IMR-90 (cell line): Measurements from ENCODE around the gene ERC2. TPM values are rescaled to one million over a fixed set of nuclear protein-coding genes. Genes with fewer than 3 reads are reported as not detected.

Source experiments
- ATAC-seq: fragments of 200-7000 bp; cut with Tn5 transposase; 2 replicates; pipeline ENCODE4 v1.9.1; 2020; ENCODE audit warnings: low read depth, mild to moderate bottlenecking, moderate library complexity
- BruUV-seq: library from RNA; stranded (reverse); fragments of 400-500 nt; replicated peaks from 2 replicates; lab custom pipeline; 2021; lab: Mats Ljungman, UMichigan
- CTCF ChIA-PET: fragments of 300-600 bp; formaldehyde crosslinking; extraction: SDS; loops from one replicate; lab custom pipeline; 2021; ENCODE audit warnings: antibody characterized with exemption; lab: Yijun Ruan, JAX
- POLR2A ChIA-PET: fragments of 300-600 bp; sonication (Branson Sonifier 250); formaldehyde crosslinking; loops from one replicate; lab custom pipeline; 2022; ENCODE audit warnings: antibody characterized with exemption; ENCODE audit not compliant: unreplicated experiment; lab: Charles Lee
- DNase-seq: peaks from one replicate; pipeline ENCODE4 v3.0.0; 2013
- H2AFZ ChIP-seq: replicated peaks from 2 replicates; pipeline ENCODE3; 2013; ENCODE audit warnings: low read length, mild to moderate bottlenecking; ENCODE audit not compliant: poor library complexity
- H2AK5ac ChIP-seq: 2 replicates; pipeline ENCODE4 v1.6.1; 2013; ENCODE audit warnings: low read depth, low read length, inconsistent platforms
- H2AK9ac ChIP-seq: replicated peaks from 2 replicates; pipeline ENCODE3; 2013; ENCODE audit warnings: mild to moderate bottlenecking, low read depth, low read length, moderate library complexity; ENCODE audit not compliant: poor library complexity
- H2BK120ac ChIP-seq: 2 replicates; pipeline ENCODE4 v1.6.1; 2013; ENCODE audit warnings: low read depth, low read length, inconsistent platforms
- H2BK15ac ChIP-seq: 3 replicates; pipeline ENCODE4 v1.6.1; 2013; ENCODE audit warnings: low read depth, low read length, inconsistent platforms
- H2BK20ac ChIP-seq: 2 replicates; pipeline ENCODE4 v1.6.1; 2013; ENCODE audit warnings: low read depth, mild to moderate bottlenecking, inconsistent platforms, low read length, moderate library complexity
- H2BK5ac ChIP-seq: 2 replicates; pipeline ENCODE4 v1.6.1; 2013; ENCODE audit warnings: mild to moderate bottlenecking, low read depth, low read length, inconsistent platforms; ENCODE audit not compliant: poor library complexity, severe bottlenecking
- H3K14ac ChIP-seq: replicated peaks from 2 replicates; pipeline ENCODE4 v1.6.1; 2013; ENCODE audit warnings: low read depth, low read length, inconsistent platforms
- H3K18ac ChIP-seq: 2 replicates; pipeline ENCODE4 v1.6.1; 2013; ENCODE audit warnings: low read depth, low read length, control low read depth
- H3K23ac ChIP-seq: 2 replicates; pipeline ENCODE4 v1.6.1; 2013; ENCODE audit warnings: low read depth, low read length, inconsistent platforms
- H3K27ac ChIP-seq: 2 replicates; pipeline ENCODE4 v1.5.1; 2013; ENCODE audit warnings: mild to moderate bottlenecking, control low read depth, low read length; ENCODE audit not compliant: insufficient read depth
- H3K27me3 ChIP-seq: 2 replicates; pipeline ENCODE4 v1.6.1; 2013; ENCODE audit warnings: low read length; ENCODE audit not compliant: control insufficient read depth, insufficient read depth
- H3K36me3 ChIP-seq: 2 replicates; pipeline ENCODE4 v1.6.1; 2013; ENCODE audit warnings: low read length, mixed read lengths; ENCODE audit not compliant: control insufficient read depth, insufficient read depth
- H3K4ac ChIP-seq: 2 replicates; pipeline ENCODE4 v1.6.1; 2013; ENCODE audit warnings: low read depth, low read length, inconsistent platforms
- H3K4me1 ChIP-seq: 2 replicates; pipeline ENCODE4 v1.6.1; 2013; ENCODE audit warnings: low read length, mixed read lengths; ENCODE audit not compliant: control insufficient read depth, insufficient read depth
- H3K4me2 ChIP-seq: 2 replicates; pipeline ENCODE4 v1.6.1; 2013; ENCODE audit warnings: low read depth, mild to moderate bottlenecking, control low read depth, low read length, moderate library complexity
- H3K4me3 ChIP-seq: 2 replicates; pipeline ENCODE4 v1.5.1; 2013; ENCODE audit warnings: low read depth, mild to moderate bottlenecking, control low read depth, low read length, moderate library complexity; ENCODE audit not compliant: insufficient read depth
- H3K56ac ChIP-seq: 2 replicates; pipeline ENCODE4 v1.6.1; 2013; ENCODE audit warnings: low read length, inconsistent platforms; ENCODE audit not compliant: insufficient read depth; ENCODE audit errors: extremely low read depth
- H3K79me1 ChIP-seq, 2 experiments: 2 replicates each; pipeline ENCODE4 v1.6.1; 2013; ENCODE audit warnings: low read length in 2 of 2, inconsistent platforms in 1 of 2, low read depth in 1 of 2
- H3K9ac ChIP-seq: 2 replicates; pipeline ENCODE4 v1.6.1; 2013; ENCODE audit warnings: low read depth, low read length, control low read depth
- H3K9me1 ChIP-seq: 2 replicates; pipeline ENCODE4 v1.6.1; 2013; ENCODE audit warnings: low read length, inconsistent platforms; ENCODE audit not compliant: insufficient read depth
- H3K9me3 ChIP-seq: 2 replicates; pipeline ENCODE4 v1.6.1; 2013; ENCODE audit warnings: low read length; ENCODE audit not compliant: control insufficient read depth, insufficient read depth
- H4K20me1 ChIP-seq: 2 replicates; pipeline ENCODE4 v1.6.1; 2013; ENCODE audit warnings: low read length, inconsistent platforms; ENCODE audit not compliant: insufficient read depth
- H4K5ac ChIP-seq: 2 replicates; pipeline ENCODE4 v1.6.1; 2013; ENCODE audit warnings: mild to moderate bottlenecking, low read depth, low read length, control low read depth
- H4K8ac ChIP-seq, 2 experiments: 2 replicates each; pipeline ENCODE4 v1.6.1; 2013; ENCODE audit warnings: low read depth in 2 of 2, low read length in 2 of 2, control low read depth in 1 of 2, inconsistent platforms in 1 of 2
- H4K91ac ChIP-seq: 2 replicates; pipeline ENCODE4 v1.6.1; 2013; ENCODE audit warnings: low read depth, low read length, inconsistent platforms; ENCODE audit not compliant: insufficient read depth
- CEBPB ChIP-seq: IDR thresholded peaks from 2 replicates; pipeline ENCODE4 v1.6.1; 2012; ENCODE audit warnings: low read depth, low read length, improper control_type of control experiment
- CHD1 ChIP-seq: IDR thresholded peaks from 2 replicates; pipeline ENCODE4 v1.6.1; 2012; ENCODE audit warnings: low read depth, low read length, improper control_type of control experiment
- ELK1 ChIP-seq: fragments of 150-350 bp; IDR thresholded peaks from 2 replicates; pipeline ENCODE4 v1.6.1; 2016; ENCODE audit warnings: low read depth, mild to moderate bottlenecking, low read length, moderate library complexity, borderline replicate concordance
- FOS ChIP-seq: fragments of 150-350 bp; IDR thresholded peaks from 2 replicates; pipeline ENCODE4 v1.6.1; 2016; ENCODE audit warnings: low read depth, low read length
- MAFK ChIP-seq: IDR thresholded peaks from 2 replicates; pipeline ENCODE4 v1.6.1; 2012; ENCODE audit warnings: low read depth, low read length, improper control_type of control experiment
- MAZ ChIP-seq: IDR thresholded peaks from 2 replicates; pipeline ENCODE4 v1.6.1; 2012; ENCODE audit warnings: low read depth, mild to moderate bottlenecking, low read length, improper control_type of control experiment, moderate library complexity, borderline replicate concordance
- MXI1 ChIP-seq: IDR thresholded peaks from 2 replicates; pipeline ENCODE4 v1.6.1; 2012; ENCODE audit warnings: low read depth, mild to moderate bottlenecking, low read length, moderate library complexity, borderline replicate concordance
- NFE2L2 ChIP-seq: fragments of 150-350 bp; IDR thresholded peaks from 2 replicates; pipeline ENCODE4 v1.6.1; 2016; ENCODE audit warnings: low read depth, mild to moderate bottlenecking, low read length
- RAD21 ChIP-seq: IDR thresholded peaks from 2 replicates; pipeline ENCODE4 v1.6.1; 2012; ENCODE audit warnings: low read length, improper control_type of control experiment
- RCOR1 ChIP-seq: IDR thresholded peaks from 2 replicates; pipeline ENCODE4 v1.6.1; 2012; ENCODE audit warnings: mild to moderate bottlenecking, low read length, improper control_type of control experiment; ENCODE audit not compliant: insufficient replicate concordance
- RFX5 ChIP-seq: IDR thresholded peaks from 2 replicates; pipeline ENCODE4 v1.8.0; 2012; ENCODE audit warnings: low read depth, mild to moderate bottlenecking, low read length, moderate library complexity
- SMC3 ChIP-seq: fragments of 150-350 bp; IDR thresholded peaks from 2 replicates; pipeline ENCODE4 v1.6.1; 2016; ENCODE audit warnings: low read depth, mild to moderate bottlenecking, antibody characterized with exemption, low read length, moderate library complexity
- WGBS, 2 experiments: methylation state at CpG; one replicate each; pipeline versions ENCODE4 v1.1.5 to v1.1.7; 2013; ENCODE audit warnings: missing lambda C conversion rate in 2 of 2; ENCODE audit not compliant: insufficient read length in 1 of 2; ENCODE audit errors: extremely low coverage in 2 of 2; 5-methylcytosine and 5-hydroxymethylcytosine counted together
- dilution Hi-C: fragments of 300-500 bp; cut with HindIII; formaldehyde crosslinking; loops from one replicate; pipeline ENCODE4 v1.14.3; 2018; ENCODE audit warnings: low sequenced_read_pairs; ENCODE audit not compliant: unreplicated experiment
- in situ Hi-C: fragments of 300-500 bp; cut with MboI; formaldehyde crosslinking; loops from 3 replicates; pipeline ENCODE4 v1.14.3; 2019; ENCODE audit warnings: low sequenced_read_pairs, inconsistent platforms, mixed read lengths
- intact Hi-C: fragments of 100-400 bp; cut with micrococcal nuclease; formaldehyde crosslinking; loops from 2 replicates; pipeline ENCODE4 v1.10.0; 2022
- polyA plus RNA-seq, 3 experiments: library from polyadenylated mRNA; depleted of rRNA; stranded (reverse); fragments of >200 nt; gene quantifications; 2 replicates each; pipeline ENCODE4 v1.2.3, GENCODE V29; 2012; ENCODE audit warnings: low replicate concordance in 1 of 3
- total RNA-seq: library from RNA; depleted of rRNA; stranded (reverse); fragments of >200 nt; gene quantifications from 2 replicates; pipeline ENCODE4 v1.2.3, GENCODE V29; 2012

Gene ERC2
- total and polyA plus RNA-seq, 2 of the 4 experiments (the other 2 are of a cell fraction) = 0.17 to 0.18 TPM

GRCh38 chr3:55507808-55508207, 960.5 kb downstream of the ERC2 start:
- Histone ChIP-seq H3K9me1 (peaks cover 9% of the 10 kb centered on the region), H2BK120ac (no peak overlapping the region), H3K79me1 (no peaks in the 10 kb centered on the region), H4K5ac (no peak overlapping the region), H3K27me3 (no peaks in the 10 kb centered on the region), H2AK5ac (no peak overlapping the region), H4K8ac (no peak overlapping the region), H3K4ac (no peak overlapping the region), H3K18ac (no peak overlapping the region), H3K14ac (no peak overlapping the region), H3K36me3 (no peaks in the 10 kb centered on the region), H3K9me3 (no peaks in the 10 kb centered on the region), H3K23ac (no peak overlapping the region), H3K56ac (no peak overlapping the region), H2BK15ac (no peak overlapping the region), H4K91ac (no peak overlapping the region), H4K20me1 (peaks cover 5% of the 10 kb centered on the region; the same call in 1 of the 2 replicates), H3K27ac (no peak overlapping the region), H3K4me3 (no peak overlapping the region), H3K4me2 (no peak overlapping the region), H3K4me1 (peaks cover 13% of the 10 kb centered on the region), H2AFZ (no peak overlapping the region), H3K9ac (no peak overlapping the region), H2BK20ac (no peak overlapping the region), H2BK5ac (no peak overlapping the region), H2AK9ac (no peak overlapping the region)
- in situ Hi-C loops = no loop called here
- intact Hi-C loops = loop anchor here (5.0 kb wide), 1 partner anchor 214 kb away; no protein-coding TSS in a partner anchor
- dilution Hi-C loops = no loop called here
- BruUV-seq = no TSS peak
- WGBS, 2 experiments = no CpG with 5 or more reads among the region's 1 CpG
- ATAC-seq (no peak), DNase-seq (no peak)
- ChIA-PET POLR2A (no interaction called here), CTCF (interaction anchor here (0.7 kb wide), 1 partner anchor 561 kb away, joined by 3 read pairs; no protein-coding TSS in a partner anchor)
- no peak for TF ChIP-seq FOS
- TF ChIP-seq RCOR1 = no peak
- TF ChIP-seq ELK1 = no peak
- TF ChIP-seq CHD1 = no peak
- TF ChIP-seq RAD21 = no peak
- TF ChIP-seq MXI1 = no peak
- no peak for TF ChIP-seq SMC3
- TF ChIP-seq MAFK = no peak
- no peak for TF ChIP-seq NFE2L2
- no peak for TF ChIP-seq CEBPB
- no peak for TF ChIP-seq MAZ
- no peak for TF ChIP-seq RFX5
